Thyroid gland (tissue), 4 donors: Measurements from ENCODE around the gene MAP3K3.

Experiments used
- POLR2A ChIP-seq, 2 donors: fragments of 450-650 bp; IDR thresholded peaks; one replicate each; pipeline ENCODE4 v1.6.1; 2017; ENCODE audit warnings: antibody characterized with exemption in 2 of 2, mild to moderate bottlenecking in 2 of 2, moderate library complexity in 1 of 2
- TF ChIP-seq, protein P1 (sequence below), 6 experiments: fragments of 200-600 bp in 3 of 6; fragments of 450-650 bp in 3 of 6; sonication (generic) in 3 of 6; IDR thresholded peaks; one replicate each; pipeline ENCODE4 v1.5.1; 2016 to 2019; ENCODE audit warnings: antibody characterized with exemption in 6 of 6, mild to moderate bottlenecking in 2 of 6, inconsistent platforms in 1 of 6, moderate library complexity in 1 of 6

- no peak for TF ChIP-seq POLR2A (IDR thresholded peaks at IDR 0.05)
- TF ChIP-seq, protein P1, sequence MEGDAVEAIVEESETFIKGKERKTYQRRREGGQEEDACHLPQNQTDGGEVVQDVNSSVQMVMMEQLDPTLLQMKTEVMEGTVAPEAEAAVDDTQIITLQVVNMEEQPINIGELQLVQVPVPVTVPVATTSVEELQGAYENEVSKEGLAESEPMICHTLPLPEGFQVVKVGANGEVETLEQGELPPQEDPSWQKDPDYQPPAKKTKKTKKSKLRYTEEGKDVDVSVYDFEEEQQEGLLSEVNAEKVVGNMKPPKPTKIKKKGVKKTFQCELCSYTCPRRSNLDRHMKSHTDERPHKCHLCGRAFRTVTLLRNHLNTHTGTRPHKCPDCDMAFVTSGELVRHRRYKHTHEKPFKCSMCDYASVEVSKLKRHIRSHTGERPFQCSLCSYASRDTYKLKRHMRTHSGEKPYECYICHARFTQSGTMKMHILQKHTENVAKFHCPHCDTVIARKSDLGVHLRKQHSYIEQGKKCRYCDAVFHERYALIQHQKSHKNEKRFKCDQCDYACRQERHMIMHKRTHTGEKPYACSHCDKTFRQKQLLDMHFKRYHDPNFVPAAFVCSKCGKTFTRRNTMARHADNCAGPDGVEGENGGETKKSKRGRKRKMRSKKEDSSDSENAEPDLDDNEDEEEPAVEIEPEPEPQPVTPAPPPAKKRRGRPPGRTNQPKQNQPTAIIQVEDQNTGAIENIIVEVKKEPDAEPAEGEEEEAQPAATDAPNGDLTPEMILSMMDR (IDR thresholded peaks at IDR 0.05), result no peak
Measured at GRCh38 chr17:63740464-63741142, 118.4 kb downstream of the MAP3K3 start.
